Mesendoderm (in vitro differentiated cells): ENCODE data around the gene CYP2A7.
"Not testable (repeated sequence)": the region's sequence is repeated elsewhere in the genome, so short reads cannot be mapped to it uniquely, and the experiment has no call there.

ENCODE experiments used
- DNase-seq: peaks from one replicate; pipeline ENCODE4 v3.0.0; 2013
- H2AK5ac ChIP-seq: 2 replicates; pipeline ENCODE4 v1.6.1; 2013; ENCODE audit warnings: low read length, inconsistent platforms
- H2BK120ac ChIP-seq: 2 replicates; pipeline ENCODE4 v1.6.1; 2013; ENCODE audit warnings: low read depth, mild to moderate bottlenecking, low read length, moderate library complexity, mixed read lengths
- H2BK15ac ChIP-seq: replicated peaks from 2 replicates; pipeline ENCODE4 v1.6.1; 2013; ENCODE audit warnings: low read depth, mild to moderate bottlenecking, moderate library complexity
- H2BK5ac ChIP-seq: 2 replicates; pipeline ENCODE4 v1.6.1; 2013; ENCODE audit warnings: low read length, inconsistent platforms
- H3K18ac ChIP-seq: 2 replicates; pipeline ENCODE4 v1.6.1; 2013; ENCODE audit warnings: mild to moderate bottlenecking, low read length, mixed read lengths
- H3K23ac ChIP-seq: one replicate; pipeline ENCODE4 v1.6.1; 2013; ENCODE audit warnings: low read length
- H3K27ac ChIP-seq: 2 replicates; pipeline ENCODE4 v1.5.1; 2013; ENCODE audit warnings: low read depth, mild to moderate bottlenecking, inconsistent platforms, low read length, moderate library complexity
- H3K27me3 ChIP-seq: 2 replicates; pipeline ENCODE4 v1.6.1; 2013; ENCODE audit warnings: low read length, control low read depth, mild to moderate bottlenecking, inconsistent platforms; ENCODE audit not compliant: insufficient read depth, poor library complexity
- H3K36me3 ChIP-seq: 2 replicates; pipeline ENCODE4 v1.6.1; 2013; ENCODE audit warnings: low read length, inconsistent platforms; ENCODE audit not compliant: control insufficient read depth, insufficient read depth
- H3K4ac ChIP-seq: one replicate; pipeline ENCODE4 v1.6.1; 2013; ENCODE audit warnings: low read depth, mild to moderate bottlenecking, low read length, moderate library complexity
- H3K4me1 ChIP-seq: 2 replicates; pipeline ENCODE4 v1.6.1; 2013; ENCODE audit warnings: low read depth, low read length, inconsistent platforms; ENCODE audit not compliant: control insufficient read depth
- H3K4me2 ChIP-seq: 2 replicates; pipeline ENCODE4 v1.6.1; 2013; ENCODE audit warnings: low read length
- H3K4me3 ChIP-seq: 2 replicates; pipeline ENCODE4 v1.5.1; 2013; ENCODE audit warnings: mild to moderate bottlenecking, low read length
- H3K56ac ChIP-seq: one replicate; pipeline ENCODE4 v1.6.1; 2013; ENCODE audit warnings: low read length
- H3K79me1 ChIP-seq: 2 replicates; pipeline ENCODE4 v1.6.1; 2013; ENCODE audit warnings: low read length, inconsistent platforms
- H3K79me2 ChIP-seq: 2 replicates; pipeline ENCODE4 v1.6.1; 2013; ENCODE audit warnings: mild to moderate bottlenecking, low read length; ENCODE audit not compliant: control insufficient read depth, insufficient read depth
- H3K9ac ChIP-seq: 2 replicates; pipeline ENCODE4 v1.6.1; 2013; ENCODE audit warnings: low read length, inconsistent platforms
- H4K5ac ChIP-seq: one replicate; pipeline ENCODE4 v1.6.1; 2013; ENCODE audit warnings: low read length
- H4K8ac ChIP-seq: one replicate; pipeline ENCODE4 v1.6.1; 2013; ENCODE audit warnings: low read depth, mild to moderate bottlenecking, control low read depth, low read length, moderate library complexity
- WGBS: extraction: QIAGEN DNeasy Blood & Tissue Kit; methylation state at CpG from one replicate; pipeline ENCODE4 v1.1.7; 2013; ENCODE audit warnings: low lambda C conversion rate, missing lambda C conversion rate; ENCODE audit not compliant: insufficient coverage; ENCODE audit errors: extremely low coverage; 5-methylcytosine and 5-hydroxymethylcytosine counted together

CYP2A7 gene

DNA sequence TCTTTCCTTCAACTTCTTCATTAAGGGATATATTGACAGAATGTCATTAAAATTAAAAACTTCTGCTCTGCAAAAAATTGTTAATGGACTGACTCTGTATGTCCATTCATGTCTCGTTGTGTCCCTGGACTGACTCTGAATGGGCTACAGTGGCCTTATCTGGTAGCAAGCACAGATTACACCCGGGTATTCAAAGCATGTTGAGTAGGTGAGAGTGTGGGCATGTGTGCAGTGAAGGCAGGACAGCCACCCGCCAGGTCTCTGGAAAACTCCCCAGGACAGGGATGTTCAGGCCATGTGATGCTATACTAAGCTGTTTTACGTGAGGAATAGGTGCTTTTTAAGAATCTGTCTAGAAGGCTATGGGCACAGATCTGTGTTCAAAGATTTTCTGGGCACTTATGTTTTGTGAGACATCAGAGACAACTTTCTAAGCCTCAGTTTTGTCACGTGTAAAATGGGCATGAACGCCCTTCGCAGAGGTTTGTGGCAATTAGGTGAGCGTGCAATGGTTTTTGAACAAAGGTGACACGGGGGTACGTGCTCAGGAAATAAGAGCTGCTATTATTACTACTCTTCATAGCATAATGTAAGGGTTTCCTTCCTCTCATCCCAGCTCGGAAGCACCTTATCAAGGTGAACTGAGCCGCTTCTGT lies 38.9 kb downstream of the CYP2A7 start:
- not testable (repeated sequence) for H3K79me1 ChIP-seq, H3K18ac ChIP-seq, H3K36me3 ChIP-seq, H4K5ac ChIP-seq, H2AK5ac ChIP-seq, H3K4me1 ChIP-seq, H4K8ac ChIP-seq, H2BK15ac ChIP-seq, H3K79me2 ChIP-seq, H3K56ac ChIP-seq, H2BK120ac ChIP-seq, DNase-seq, H3K23ac ChIP-seq, H3K4ac ChIP-seq, H3K4me2 ChIP-seq, H2BK5ac ChIP-seq, H3K27ac ChIP-seq, H3K27me3 ChIP-seq, H3K9ac ChIP-seq, H3K4me3 ChIP-seq
- WGBS = no CpG with 5 or more reads among the region's 12 CpGs

DNA sequence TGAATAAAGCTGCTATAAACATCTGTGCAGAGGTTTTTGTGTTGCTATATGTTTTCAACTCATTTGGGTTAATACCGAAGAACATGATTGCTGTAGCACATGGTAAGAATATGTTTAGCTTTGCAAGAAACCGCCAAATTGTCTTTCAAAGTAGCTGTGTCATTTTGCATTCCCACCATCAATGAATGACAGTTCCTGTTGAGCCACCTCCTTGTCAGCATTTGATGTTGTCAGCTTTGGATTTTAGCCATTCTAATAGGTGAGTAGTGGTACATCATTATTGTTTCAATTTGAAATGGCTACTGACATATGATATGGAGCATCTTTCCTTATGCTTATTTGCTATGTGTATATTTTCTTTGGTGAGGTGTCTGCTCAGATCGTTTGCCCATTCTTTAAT lies 40.0 kb downstream of the CYP2A7 start:
- not testable (repeated sequence) for H2BK5ac ChIP-seq, H3K79me1 ChIP-seq, H3K9ac ChIP-seq, H3K4me1 ChIP-seq, H3K4me3 ChIP-seq, H3K23ac ChIP-seq, H2BK120ac ChIP-seq, H3K27ac ChIP-seq, H3K79me2 ChIP-seq, H2AK5ac ChIP-seq, H4K5ac ChIP-seq, H2BK15ac ChIP-seq, H4K8ac ChIP-seq, DNase-seq, H3K18ac ChIP-seq, H3K4me2 ChIP-seq, H3K56ac ChIP-seq, H3K27me3 ChIP-seq, H3K4ac ChIP-seq, H3K36me3 ChIP-seq
- no CpG with 5 or more reads among the region's 3 CpGs for WGBS

DNA sequence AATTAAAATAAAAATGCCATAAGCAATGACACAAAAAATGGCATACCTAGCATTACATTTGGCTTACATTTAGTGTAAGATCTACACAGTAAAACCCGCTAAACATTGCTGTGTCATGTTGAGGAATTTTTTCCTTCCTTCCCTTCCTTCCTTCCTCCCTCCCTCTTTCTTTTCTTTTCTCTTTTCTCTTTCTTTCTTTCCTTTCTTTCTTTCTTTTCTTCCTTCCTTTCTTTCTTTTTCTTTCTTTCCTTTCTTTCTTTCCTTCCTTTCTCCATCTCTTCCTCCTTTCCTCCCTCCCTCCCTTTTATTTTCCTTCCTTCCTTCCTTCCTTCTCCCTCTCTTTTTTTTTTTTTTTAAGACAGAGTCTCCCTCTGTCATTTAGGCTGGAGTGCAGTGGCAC lies 43.6 kb downstream of the CYP2A7 start:
- not testable (repeated sequence) for H3K23ac ChIP-seq, DNase-seq, H2BK120ac ChIP-seq, H2BK15ac ChIP-seq, H3K27ac ChIP-seq, H3K4me2 ChIP-seq, H2AK5ac ChIP-seq, H4K5ac ChIP-seq, H3K79me1 ChIP-seq, H3K27me3 ChIP-seq, H3K4ac ChIP-seq, H3K4me1 ChIP-seq, H4K8ac ChIP-seq, H3K18ac ChIP-seq, H3K79me2 ChIP-seq, H3K56ac ChIP-seq, H3K4me3 ChIP-seq, H2BK5ac ChIP-seq, H3K9ac ChIP-seq, H3K36me3 ChIP-seq
- no CpG with 5 or more reads among the region's 1 CpG for WGBS

GRCh38 chr19:40836754-40837429 lies 45.1 kb downstream of the CYP2A7 start:
- Histone ChIP-seq H3K79me2 (no peaks in the 10 kb centered on the region), H4K5ac (no peak overlapping the region), H3K23ac (no peak overlapping the region), H3K27ac (no peak overlapping the region), H2BK15ac (no peak overlapping the region), H3K27me3 (no peaks in the 10 kb centered on the region), H3K4me2 (no peak overlapping the region), H3K4me1 (no peaks in the 10 kb centered on the region), H3K18ac (no peak overlapping the region), H3K79me1 (no peaks in the 10 kb centered on the region), H2BK5ac (no peak overlapping the region), H3K4ac (no peak overlapping the region), H4K8ac (no peak overlapping the region), H3K4me3 (no peak overlapping the region), H3K56ac (no peak overlapping the region), H3K9ac (no peak overlapping the region), H2AK5ac (no peak overlapping the region), H2BK120ac (no peak overlapping the region), H3K36me3 (no peaks in the 10 kb centered on the region)
- no peak for DNase-seq
- no CpG with 5 or more reads among the region's 6 CpGs for WGBS

DNA sequence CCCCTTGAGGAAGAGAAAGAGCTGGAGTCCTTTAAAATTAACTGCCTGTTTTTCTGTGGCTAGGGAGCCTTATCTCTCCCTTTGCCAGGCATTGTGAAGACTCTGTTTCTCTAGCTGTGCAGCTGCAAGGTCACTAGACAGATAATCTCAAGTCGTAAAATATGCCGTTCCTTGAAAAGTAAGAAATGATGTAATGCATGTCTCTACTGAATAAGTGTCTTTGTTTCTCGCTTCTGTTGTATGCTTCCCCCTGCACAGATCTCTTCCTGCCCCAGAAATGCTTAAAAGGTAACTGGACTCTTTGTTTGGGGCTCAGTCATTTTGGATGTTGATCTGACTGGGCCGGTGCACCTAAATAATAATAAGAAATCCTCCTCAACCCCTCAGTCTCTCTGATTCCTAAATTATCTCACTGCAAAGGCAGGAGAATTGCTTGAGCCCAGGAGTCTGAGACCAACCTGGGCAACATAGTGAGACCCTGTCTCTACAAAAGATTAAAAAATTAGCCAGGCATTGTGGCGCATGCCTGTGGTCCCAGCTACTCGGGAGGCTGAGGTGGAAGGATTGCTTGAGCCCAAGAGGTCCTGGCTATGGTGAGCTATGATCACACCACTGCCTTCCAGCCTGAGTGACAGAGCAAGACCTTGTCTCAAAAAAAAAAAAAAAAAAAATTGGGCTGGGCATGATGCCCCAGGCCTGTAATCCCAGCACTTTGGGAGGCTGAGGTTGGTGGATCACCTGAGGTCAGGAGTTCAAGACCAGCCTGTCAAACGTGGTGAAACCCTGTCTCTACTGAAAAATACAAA lies 48.1 kb downstream of the CYP2A7 start:
- H3K23ac ChIP-seq, H3K27me3 ChIP-seq, H3K56ac ChIP-seq, H3K4me2 ChIP-seq, H3K4me3 ChIP-seq, H2BK5ac ChIP-seq, H3K79me2 ChIP-seq, H2BK15ac ChIP-seq, H2AK5ac ChIP-seq, H3K36me3 ChIP-seq, H3K18ac ChIP-seq, H3K9ac ChIP-seq, H4K8ac ChIP-seq, DNase-seq, H3K79me1 ChIP-seq, H3K4me1 ChIP-seq, H3K4ac ChIP-seq, H2BK120ac ChIP-seq, H4K5ac ChIP-seq, H3K27ac ChIP-seq: not testable (repeated sequence)
- no CpG with 5 or more reads among the region's 7 CpGs for WGBS
